HTR-8/SVneo (cell line): Measurements from ENCODE around the gene DOK3.
A peak's percentile ranks its signal among the peaks of the same experiment; 100 is the strongest.

Experiments
- DNase-seq: peaks from one replicate; pipeline ENCODE4 v3.0.0; 2011; ENCODE audit warnings: low spot score, mixed read lengths; ENCODE audit not compliant: insufficient read length
- FAIRE-seq: peaks from 2 replicates; lab custom pipeline; 2011; peaks lifted over from hg19 to GRCh38; lab: Jason Lieb, UNC

Gene DOK3

DNA sequence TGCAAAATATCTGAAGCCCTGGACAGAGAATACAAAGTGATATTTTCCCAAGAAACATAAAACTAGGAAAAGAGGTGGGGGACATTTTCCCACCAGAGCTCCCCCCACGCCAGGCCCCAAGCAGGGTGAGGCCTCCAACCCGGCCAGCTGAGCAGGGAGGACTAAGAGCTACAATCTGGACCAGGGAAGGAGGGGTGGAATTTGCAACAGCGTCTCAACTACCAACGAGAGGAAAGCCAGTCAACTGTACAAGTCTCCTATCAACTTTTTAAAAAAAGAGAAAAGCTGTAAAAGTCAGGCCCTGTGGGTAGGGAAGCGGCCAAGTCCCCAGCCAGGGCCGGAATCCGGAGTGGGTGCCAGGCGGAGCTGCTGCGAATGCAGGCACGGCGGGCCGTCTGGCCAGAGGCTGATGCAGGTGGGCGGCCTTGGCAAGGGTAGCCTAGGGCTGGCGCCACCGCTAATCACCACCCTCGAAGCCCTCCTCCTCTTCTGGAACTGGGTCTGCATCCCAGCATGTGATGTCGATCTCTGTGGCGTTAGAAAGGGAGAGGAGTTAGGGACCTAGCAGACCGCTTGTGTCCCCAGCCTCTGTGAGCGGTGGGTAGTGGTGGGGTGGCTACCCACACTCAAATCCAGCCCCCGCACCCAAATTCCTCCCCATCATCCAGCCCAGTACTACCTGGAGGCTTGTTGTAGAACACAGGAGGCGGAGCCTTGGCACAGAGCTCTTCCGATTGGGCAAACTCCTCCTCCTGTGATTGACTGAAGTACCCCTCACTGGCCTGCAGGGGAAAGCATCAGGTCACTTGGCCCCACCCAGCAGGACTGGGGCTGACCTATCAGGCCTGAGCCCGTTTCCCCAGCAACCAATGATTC lies 52.4 kb downstream of the DOK3 start:
- DNase-seq (peak; percentile 92), FAIRE-seq (peak; percentile 72)

DNA sequence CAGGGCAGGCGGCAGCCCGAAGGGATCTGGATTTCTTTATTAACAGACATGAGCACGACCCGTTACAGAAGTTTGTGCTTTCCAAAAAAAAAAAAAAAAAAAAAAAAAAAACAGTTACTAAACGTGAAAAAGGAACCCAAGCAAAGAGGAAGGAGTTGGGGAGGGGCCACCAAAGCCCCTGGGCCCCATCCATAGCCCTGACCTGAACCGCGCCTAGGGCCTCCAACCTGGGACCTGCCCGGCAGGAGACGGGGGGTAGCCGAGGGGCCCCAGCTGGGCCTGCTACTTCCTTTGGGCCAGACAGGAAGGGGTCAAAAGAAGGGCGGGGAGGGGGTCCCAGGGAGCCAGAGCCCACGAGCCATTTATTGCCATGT lies 53.0 kb downstream of the DOK3 start:
- DNase-seq (no peak), FAIRE-seq (no peak)

DNA sequence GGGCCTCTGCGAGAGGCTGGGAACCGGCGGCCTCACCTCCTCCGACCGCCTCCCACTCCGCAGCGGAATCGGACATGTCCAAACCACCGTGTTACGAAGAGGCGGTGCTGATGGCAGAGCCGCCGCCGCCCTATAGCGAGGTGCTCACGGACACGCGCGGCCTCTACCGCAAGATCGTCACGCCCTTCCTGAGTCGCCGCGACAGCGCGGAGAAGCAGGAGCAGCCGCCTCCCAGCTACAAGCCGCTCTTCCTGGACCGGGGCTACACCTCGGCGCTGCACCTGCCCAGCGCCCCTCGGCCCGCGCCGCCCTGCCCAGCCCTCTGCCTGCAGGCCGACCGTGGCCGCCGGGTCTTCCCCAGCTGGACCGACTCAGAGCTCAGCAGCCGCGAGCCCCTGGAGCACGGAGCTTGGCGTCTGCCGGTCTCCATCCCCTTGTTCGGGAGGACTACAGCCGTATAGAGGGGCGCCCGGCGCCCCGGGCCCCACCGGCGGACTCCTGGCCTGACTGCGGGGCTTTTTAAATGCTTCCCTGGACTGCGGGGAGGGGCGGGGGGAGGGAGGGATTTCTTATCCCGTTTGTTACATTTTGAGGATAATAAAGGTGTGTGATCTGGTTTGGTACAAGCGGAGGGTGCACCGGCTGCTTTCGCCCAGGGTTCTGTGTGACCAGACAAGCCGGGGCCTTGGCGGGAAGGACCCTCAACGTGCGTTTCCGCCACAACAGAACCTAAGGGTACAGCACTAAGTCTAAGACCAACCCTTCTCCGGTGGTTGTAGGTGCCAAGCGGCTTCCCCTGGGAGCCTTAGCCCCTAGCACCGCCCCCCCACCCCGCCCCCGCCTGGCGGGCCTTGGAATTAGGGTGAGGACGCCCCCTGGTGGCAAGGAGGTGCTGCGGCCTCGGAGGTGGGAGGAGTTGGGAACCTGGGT lies 53.7 kb downstream of the DOK3 start:
- FAIRE-seq (no peak), DNase-seq (peak; percentile 92)

DNA sequence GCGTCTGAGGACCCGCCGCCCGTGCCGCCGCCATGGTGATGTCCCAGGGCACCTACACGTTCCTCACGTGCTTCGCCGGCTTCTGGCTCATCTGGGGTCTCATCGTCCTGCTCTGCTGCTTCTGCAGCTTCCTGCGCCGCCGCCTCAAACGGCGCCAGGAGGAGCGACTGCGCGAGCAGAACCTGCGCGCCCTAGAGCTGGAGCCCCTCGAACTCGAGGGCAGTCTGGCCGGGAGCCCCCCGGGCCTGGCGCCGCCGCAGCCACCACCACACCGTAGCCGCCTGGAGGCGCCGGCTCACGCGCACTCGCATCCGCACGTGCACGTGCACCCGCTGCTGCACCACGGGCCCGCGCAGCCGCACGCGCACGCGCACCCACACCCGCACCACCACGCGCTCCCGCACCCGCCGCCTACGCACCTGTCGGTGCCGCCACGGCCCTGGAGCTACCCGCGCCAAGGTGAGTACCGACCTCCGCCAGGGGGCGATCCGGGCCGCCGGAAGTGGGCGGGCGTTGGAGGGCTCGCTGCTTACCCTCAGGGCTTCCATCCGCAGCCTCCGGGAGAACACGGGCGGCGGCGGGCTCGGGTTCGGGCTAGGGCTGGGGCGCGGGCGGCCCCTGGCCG lies 54.5 kb downstream of the DOK3 start:
- FAIRE-seq (peak; percentile 93), DNase-seq (peak; percentile 68)

DNA sequence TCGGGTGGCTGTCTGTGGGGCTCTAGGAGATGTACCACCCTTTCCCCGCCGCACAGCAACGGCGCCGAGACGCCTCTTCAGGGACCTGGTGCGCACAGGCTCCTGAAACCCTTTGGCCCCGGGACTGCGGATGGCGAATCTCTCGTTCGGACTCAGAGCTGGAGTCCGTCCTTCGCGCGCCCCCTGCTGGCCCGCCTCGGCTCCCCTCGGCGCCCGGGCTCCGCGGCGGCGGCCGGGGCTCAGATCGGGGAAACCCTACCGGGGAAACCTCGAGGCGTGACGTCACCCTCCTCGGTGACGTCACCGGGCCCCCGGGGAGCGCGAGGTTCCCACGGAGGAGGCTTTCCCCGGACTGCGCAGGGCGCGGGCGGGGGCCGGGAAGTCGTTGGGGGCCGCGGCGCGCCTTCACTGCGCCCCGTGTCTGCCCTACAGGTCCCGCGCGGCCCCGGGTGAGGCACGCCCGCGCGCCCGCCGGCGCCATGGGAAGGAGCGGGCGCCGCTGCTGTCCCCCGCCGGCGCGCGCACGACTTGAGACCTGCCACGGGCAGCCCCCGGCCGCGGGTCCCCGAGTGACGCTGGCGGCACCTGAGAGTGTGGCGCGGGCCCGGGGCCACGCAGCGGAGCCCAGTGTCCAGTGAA lies 55.1 kb downstream of the DOK3 start:
- FAIRE-seq (peak; percentile 91), DNase-seq (peak; percentile 96)

DNA sequence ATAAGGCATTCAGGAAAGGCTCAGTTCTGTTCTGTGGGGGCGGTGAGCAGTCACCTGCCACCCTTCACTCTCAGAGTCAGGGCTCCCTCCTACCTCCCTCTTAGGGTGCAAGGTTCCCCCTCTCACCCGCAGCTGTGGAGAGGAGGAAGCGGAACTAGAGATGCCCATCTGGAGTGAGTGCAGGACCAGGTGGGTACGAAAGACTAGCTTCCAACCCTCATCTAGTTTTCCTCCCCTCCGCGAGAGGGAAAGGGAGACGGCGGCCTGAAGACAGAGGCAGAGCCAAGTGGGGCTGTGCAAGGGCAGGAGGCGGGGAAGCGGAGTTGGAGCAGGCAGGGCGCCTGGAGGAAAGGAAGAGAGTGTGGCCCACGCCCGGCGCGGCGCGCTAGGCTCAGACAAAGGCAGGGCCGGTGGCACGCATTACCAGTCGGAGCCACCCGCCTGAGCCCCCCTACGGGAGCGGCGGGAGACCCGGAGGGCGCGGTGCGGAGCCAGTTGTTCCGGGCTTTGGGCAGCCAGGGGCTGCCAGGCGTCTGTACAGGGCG lies 55.7 kb downstream of the DOK3 start:
- FAIRE-seq (no peak), DNase-seq (no peak)

DNA sequence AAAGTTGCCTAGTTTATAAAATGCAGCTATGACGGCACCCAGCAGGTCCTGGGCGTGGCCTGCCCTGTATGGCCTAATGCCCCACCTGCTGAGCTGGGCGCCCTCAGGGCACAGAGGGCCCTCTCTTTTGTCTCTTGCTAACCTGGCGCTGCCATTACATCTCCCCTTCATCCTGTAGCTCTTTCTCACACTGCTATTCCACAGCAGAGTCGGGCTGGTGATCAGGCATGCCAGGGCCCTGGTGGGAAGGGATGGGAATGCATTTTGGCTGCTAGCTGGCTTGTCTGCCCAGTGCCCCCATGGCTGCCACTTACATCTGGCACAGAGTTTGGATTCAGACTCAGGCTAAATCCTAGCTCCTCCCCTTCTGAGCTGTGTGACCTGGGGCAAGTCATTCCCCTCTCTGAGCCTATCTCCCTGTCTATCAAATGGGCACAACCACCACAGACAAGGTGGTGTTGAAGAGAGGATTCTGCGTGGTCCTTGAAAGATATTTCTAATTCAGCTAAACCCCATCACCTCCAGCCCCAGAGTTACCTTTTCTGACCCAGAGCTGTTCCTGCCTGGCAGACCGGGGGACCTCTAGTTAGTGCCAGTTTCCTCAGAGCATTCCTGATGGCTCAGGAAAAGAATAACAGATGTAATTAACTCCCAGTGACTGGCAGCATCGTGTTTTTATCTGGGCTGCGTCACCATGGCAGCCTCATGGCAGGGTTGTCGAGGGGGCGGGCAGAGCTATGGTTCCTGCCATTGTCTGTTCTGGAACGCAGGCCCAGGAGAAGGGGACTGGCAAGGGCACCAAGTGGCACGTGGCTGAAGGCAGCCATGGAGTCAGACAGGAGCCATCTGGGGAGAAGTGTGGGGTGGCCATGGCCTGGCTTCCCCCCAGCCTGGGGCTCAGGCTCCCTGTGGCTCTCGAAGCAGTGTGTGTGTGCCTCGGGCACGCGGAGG lies 56.7 kb downstream of the DOK3 start:
- FAIRE-seq (no peak), DNase-seq (no peak)
